ENCODE data around the gene DOC2A.

The DOC2A gene

GRCh38 chr16:29988346-29989075 lies 22.3 kb downstream of the DOC2A start:
- H3K36me3 ChIP-seq (ENCODE audit: control insufficient read depth, insufficient read depth, low read length) = peaks cover 48% of the 10 kb centered on the region
- no peak overlapping the region for H3K9ac ChIP-seq (ENCODE audit: low read length)
- H3K27ac ChIP-seq (ENCODE audit: low read depth, low read length) = no peak overlapping the region
- no peaks in the 10 kb centered on the region for H3K4me1 ChIP-seq (ENCODE audit: control insufficient read depth, insufficient read depth, low read length)
- no peak overlapping the region for H3K4me3 ChIP-seq (ENCODE audit: low read length)
- no peaks in the 10 kb centered on the region for H3K27me3 ChIP-seq (ENCODE audit: control insufficient read depth, insufficient read depth, low read length)

GRCh38 chr16:29987371-29988085 lies 23.3 kb downstream of the DOC2A start:
- H3K36me3 ChIP-seq (ENCODE audit: control insufficient read depth, insufficient read depth, low read length) = peaks cover 52% of the 10 kb centered on the region
- H3K4me3 ChIP-seq (ENCODE audit: low read length) = no peak overlapping the region
- no peaks in the 10 kb centered on the region for H3K27me3 ChIP-seq (ENCODE audit: control insufficient read depth, insufficient read depth, low read length)
- no peak overlapping the region for H3K27ac ChIP-seq (ENCODE audit: low read depth, low read length)
- H3K4me1 ChIP-seq (ENCODE audit: control insufficient read depth, insufficient read depth, low read length) = no peaks in the 10 kb centered on the region
- H3K9ac ChIP-seq (ENCODE audit: low read length) = no peak overlapping the region

GRCh38 chr16:29986931-29987330 lies 23.9 kb downstream of the DOC2A start:
- Histone ChIP-seq H3K4me1 (ENCODE audit: control insufficient read depth, insufficient read depth, low read length) (no peaks in the 10 kb centered on the region), H3K27ac (ENCODE audit: low read depth, low read length) (no peak overlapping the region), H3K27me3 (ENCODE audit: control insufficient read depth, insufficient read depth, low read length) (no peaks in the 10 kb centered on the region), H3K36me3 (ENCODE audit: control insufficient read depth, insufficient read depth, low read length) (peaks cover 54% of the 10 kb centered on the region), H3K4me3 (ENCODE audit: low read length) (no peak overlapping the region), H3K9ac (ENCODE audit: low read length) (no peak overlapping the region)

DNA sequence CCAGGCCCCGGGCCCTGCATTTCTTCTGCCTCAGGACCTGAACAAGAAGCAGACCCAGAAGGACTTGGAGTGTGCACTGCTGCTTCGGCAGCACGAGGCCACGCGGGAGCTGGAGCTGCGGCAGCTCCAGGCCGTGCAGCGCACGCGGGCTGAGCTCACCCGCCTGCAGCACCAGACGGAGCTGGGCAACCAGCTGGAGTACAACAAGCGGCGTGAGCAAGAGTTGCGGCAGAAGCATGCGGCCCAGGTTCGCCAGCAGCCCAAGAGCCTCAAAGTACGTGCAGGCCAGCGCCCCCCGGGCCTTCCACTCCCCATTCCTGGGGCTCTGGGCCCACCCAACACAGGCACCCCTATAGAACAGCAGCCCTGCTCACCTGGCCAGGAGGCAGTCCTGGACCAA lies 24.6 kb downstream of the DOC2A start:
- H3K36me3 ChIP-seq (ENCODE audit: control insufficient read depth, insufficient read depth, low read length) = peaks cover 59% of the 10 kb centered on the region
- no peak overlapping the region for H3K9ac ChIP-seq (ENCODE audit: low read length)
- H3K27me3 ChIP-seq (ENCODE audit: control insufficient read depth, insufficient read depth, low read length) = no peaks in the 10 kb centered on the region
- H3K4me3 ChIP-seq (ENCODE audit: low read length) = no peak overlapping the region
- H3K4me1 ChIP-seq (ENCODE audit: control insufficient read depth, insufficient read depth, low read length) = no peaks in the 10 kb centered on the region
- no peak overlapping the region for H3K27ac ChIP-seq (ENCODE audit: low read depth, low read length)

GRCh38 chr16:29985271-29985811 lies 25.5 kb downstream of the DOC2A start:
- peaks cover 58% of the 10 kb centered on the region for H3K36me3 ChIP-seq (ENCODE audit: control insufficient read depth, insufficient read depth, low read length)
- H3K4me3 ChIP-seq (ENCODE audit: low read length) = no peak overlapping the region
- no peaks in the 10 kb centered on the region for H3K27me3 ChIP-seq (ENCODE audit: control insufficient read depth, insufficient read depth, low read length)
- H3K9ac ChIP-seq (ENCODE audit: low read length) = no peak overlapping the region
- no peak overlapping the region for H3K27ac ChIP-seq (ENCODE audit: low read depth, low read length)
- H3K4me1 ChIP-seq (ENCODE audit: control insufficient read depth, insufficient read depth, low read length) = no peaks in the 10 kb centered on the region

DNA sequence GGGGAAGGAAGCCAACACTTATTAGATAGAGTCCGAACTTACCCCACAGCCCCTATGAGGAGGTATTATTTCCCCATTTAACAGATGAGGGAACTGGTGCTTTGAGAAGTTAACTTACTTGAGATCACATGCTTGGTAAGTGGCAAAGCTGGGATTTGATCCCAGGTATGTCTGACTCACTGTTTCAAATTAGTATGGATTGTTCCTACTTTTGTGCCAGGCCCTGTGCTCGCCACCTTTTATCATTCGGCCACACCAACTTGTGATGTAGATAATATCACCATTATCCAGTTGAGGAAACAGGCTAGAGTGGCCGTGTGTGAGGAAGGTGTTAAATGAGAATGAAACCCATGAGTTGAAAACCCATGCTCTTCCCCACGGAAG lies 26.1 kb downstream of the DOC2A start:
- H3K36me3 ChIP-seq (ENCODE audit: control insufficient read depth, insufficient read depth, low read length) = peaks cover 64% of the 10 kb centered on the region
- no peak overlapping the region for H3K9ac ChIP-seq (ENCODE audit: low read length)
- no peaks in the 10 kb centered on the region for H3K4me1 ChIP-seq (ENCODE audit: control insufficient read depth, insufficient read depth, low read length)
- no peak overlapping the region for H3K4me3 ChIP-seq (ENCODE audit: low read length)
- H3K27ac ChIP-seq (ENCODE audit: low read depth, low read length) = no peak overlapping the region
- no peaks in the 10 kb centered on the region for H3K27me3 ChIP-seq (ENCODE audit: control insufficient read depth, insufficient read depth, low read length)

- Histone ChIP-seq H3K4me1 (ENCODE audit: control insufficient read depth, insufficient read depth, low read length) (no peaks in the 10 kb centered on the region), H3K27ac (ENCODE audit: low read depth, low read length) (no peak overlapping the region), H3K4me3 (ENCODE audit: low read length) (no peak overlapping the region), H3K36me3 (ENCODE audit: control insufficient read depth, insufficient read depth, low read length) (peaks cover 64% of the 10 kb centered on the region), H3K27me3 (ENCODE audit: control insufficient read depth, insufficient read depth, low read length) (no peaks in the 10 kb centered on the region), H3K9ac (ENCODE audit: low read length) (no peak overlapping the region)
Measured at GRCh38 chr16:29984137-29984763, 26.6 kb downstream of the DOC2A start.

DNA sequence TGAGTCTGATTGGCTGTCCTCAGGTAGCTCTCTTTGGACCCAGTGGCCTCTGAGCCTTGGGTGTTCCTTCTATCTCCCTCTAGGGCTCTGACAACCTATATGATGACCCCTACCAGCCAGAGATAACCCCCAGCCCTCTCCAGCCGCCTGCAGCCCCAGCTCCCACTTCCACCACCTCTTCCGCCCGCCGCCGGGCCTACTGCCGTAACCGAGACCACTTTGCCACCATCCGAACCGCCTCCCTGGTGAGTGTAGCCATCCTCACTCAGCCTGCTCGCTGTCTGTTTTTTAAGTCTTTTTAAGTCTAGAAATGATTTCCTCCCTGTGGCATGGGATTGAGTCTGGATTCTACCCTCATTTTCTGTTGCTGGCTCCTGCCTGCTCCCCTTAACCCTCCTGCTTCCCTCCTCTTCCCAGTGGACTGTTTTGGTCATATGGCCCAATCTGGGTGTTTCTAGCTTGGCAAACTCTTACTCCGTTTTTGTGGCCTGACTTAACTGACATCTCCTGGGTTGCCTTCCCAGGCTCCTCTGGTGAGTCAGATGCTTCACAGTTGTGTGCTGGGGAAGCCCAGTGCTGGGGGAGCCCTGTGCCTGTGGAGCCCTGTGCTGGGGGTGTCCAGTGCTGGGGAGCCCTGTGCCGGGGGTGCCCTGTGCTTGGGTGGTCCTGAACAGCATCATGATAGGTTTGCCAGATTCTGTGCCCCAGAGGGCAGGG lies 27.2 kb downstream of the DOC2A start:
- Histone ChIP-seq H3K27me3 (ENCODE audit: control insufficient read depth, insufficient read depth, low read length) (no peaks in the 10 kb centered on the region), H3K4me1 (ENCODE audit: control insufficient read depth, insufficient read depth, low read length) (no peaks in the 10 kb centered on the region), H3K27ac (ENCODE audit: low read depth, low read length) (no peak overlapping the region), H3K36me3 (ENCODE audit: control insufficient read depth, insufficient read depth, low read length) (peaks cover 67% of the 10 kb centered on the region), H3K4me3 (ENCODE audit: low read length) (no peak overlapping the region), H3K9ac (ENCODE audit: low read length) (no peak overlapping the region)

DNA sequence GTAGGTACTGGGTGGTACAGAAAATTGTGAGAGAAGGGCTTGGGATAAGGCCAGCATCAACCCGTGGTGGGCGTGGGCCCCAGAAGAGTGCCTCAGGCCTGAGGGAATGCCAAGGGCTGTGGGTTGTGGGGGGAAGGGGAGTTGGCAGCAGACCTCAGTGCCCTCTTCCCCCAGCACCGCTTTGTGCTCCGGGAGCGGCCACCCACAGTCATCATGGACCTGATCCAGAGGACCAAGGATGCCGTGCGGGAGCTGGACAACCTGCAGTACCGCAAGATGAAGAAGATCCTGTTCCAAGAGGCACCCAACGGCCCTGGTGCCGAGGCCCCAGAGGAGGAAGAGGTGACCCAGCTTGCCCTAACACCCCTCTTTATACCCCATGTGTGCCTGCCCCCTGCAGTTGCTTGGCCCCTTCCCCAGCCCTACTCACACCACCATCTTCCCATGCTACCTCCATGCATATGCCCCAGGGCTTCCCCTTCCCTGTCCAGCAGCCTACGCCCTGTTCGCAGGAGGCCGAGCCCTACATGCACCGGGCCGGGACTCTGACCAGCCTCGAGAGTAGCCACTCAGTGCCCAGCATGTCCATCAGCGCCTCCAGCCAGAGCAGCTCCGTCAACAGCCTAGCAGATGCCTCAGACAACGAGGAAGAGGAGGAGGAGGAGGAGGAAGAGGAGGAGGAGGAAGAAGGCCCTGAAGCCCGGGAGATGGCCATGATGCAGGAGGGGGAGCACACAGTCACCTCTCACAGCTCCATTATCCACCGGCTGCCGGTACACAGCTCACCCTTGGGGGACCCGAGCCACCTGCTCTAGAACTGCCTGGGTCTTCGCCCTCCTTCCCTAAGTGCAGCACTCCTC lies 28.0 kb downstream of the DOC2A start:
- H3K27ac ChIP-seq (ENCODE audit: low read depth, low read length) = no peak overlapping the region

DNA sequence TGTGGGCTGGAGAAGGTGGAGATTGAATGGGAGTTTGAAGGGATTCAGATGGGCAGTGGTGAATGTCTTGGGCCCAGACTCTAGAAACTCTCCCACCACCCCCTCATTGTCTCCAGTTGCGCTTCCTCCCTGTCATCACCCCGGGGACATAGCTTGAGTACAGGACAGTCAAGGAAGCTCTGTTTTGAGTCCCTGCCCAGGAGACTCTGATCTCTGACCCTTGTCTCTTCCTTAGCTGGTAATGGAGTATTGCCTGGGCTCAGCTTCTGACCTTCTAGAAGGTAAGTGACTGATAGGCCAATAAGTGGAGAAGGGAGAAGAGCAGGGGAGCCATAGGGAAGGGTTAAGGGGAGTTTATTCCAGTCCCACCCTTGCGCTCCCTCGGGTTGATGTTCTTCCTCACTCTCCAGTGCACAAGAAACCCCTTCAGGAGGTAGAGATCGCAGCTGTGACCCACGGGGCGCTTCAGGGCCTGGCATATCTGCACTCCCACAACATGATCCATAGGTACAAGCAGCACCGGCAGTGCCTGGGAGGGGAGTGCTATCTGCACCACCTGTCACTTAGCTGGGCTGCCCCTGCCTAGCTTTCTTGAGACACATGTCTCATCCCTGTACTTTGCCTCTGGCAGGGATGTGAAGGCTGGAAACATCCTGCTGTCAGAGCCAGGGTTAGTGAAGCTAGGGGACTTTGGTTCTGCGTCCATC lies 32.1 kb downstream of the DOC2A start:
- Histone ChIP-seq H3K4me1 (ENCODE audit: control insufficient read depth, insufficient read depth, low read length) (peaks cover 8% of the 10 kb centered on the region), H3K4me3 (ENCODE audit: low read length) (no peak overlapping the region), H3K36me3 (ENCODE audit: control insufficient read depth, insufficient read depth, low read length) (peaks cover 48% of the 10 kb centered on the region), H3K27me3 (ENCODE audit: control insufficient read depth, insufficient read depth, low read length) (no peaks in the 10 kb centered on the region), H3K27ac (ENCODE audit: low read depth, low read length) (no peak overlapping the region), H3K9ac (ENCODE audit: low read length) (no peak overlapping the region)

More for the DNA sequence above, 28.0 kb downstream of the DOC2A start:
- no peak overlapping the region for H3K9ac ChIP-seq (ENCODE audit: low read length)
- no peak overlapping the region for H3K4me3 ChIP-seq (ENCODE audit: low read length)
- H3K36me3 ChIP-seq (ENCODE audit: control insufficient read depth, insufficient read depth, low read length) = peaks cover 74% of the 10 kb centered on the region
- H3K27me3 ChIP-seq (ENCODE audit: control insufficient read depth, insufficient read depth, low read length) = no peaks in the 10 kb centered on the region
- H3K4me1 ChIP-seq (ENCODE audit: control insufficient read depth, insufficient read depth, low read length) = no peaks in the 10 kb centered on the region

- no peaks in the 10 kb centered on the region for H3K27me3 ChIP-seq (ENCODE audit: control insufficient read depth, insufficient read depth, low read length)
- H3K36me3 ChIP-seq (ENCODE audit: control insufficient read depth, insufficient read depth, low read length) = peaks cover 41% of the 10 kb centered on the region
- no peak overlapping the region for H3K4me3 ChIP-seq (ENCODE audit: low read length)
- H3K27ac ChIP-seq (ENCODE audit: low read depth, low read length) = no peak overlapping the region
- peaks cover 8% of the 10 kb centered on the region for H3K4me1 ChIP-seq (ENCODE audit: control insufficient read depth, insufficient read depth, low read length)
- no peak overlapping the region for H3K9ac ChIP-seq (ENCODE audit: low read length)
Measured at GRCh38 chr16:29978081-29978480, 32.7 kb downstream of the DOC2A start.

Data from rectal smooth muscle tissue (tissue), 1 donor.